Stimulated activated CD4-positive, alpha-beta T cell treated with anti-CD3 and anti-CD28 coated beads, Interleukin-4, amount 100 ng/mL, for 48 hours (primary cell): Measurements from ENCODE around the gene MAMLD1.

Source experiments
- DNase-seq, 2 donors: peaks; one replicate each; pipeline ENCODE4 v3.0.0-alpha.2; 2020; ENCODE audit warnings: low read depth in 2 of 2

The MAMLD1 gene

GRCh38 chrX:150460063-150460462 lies 96.9 kb downstream of the MAMLD1 start:
- DNase-seq = no peak

- no peak for DNase-seq
Observed at GRCh38 chrX:150460781-150461180, 97.7 kb downstream of the MAMLD1 start.

GRCh38 chrX:150463566-150463965 lies 100.4 kb downstream of the MAMLD1 start:
- no peak for DNase-seq

GRCh38 chrX:150464001-150464400 lies 100.9 kb downstream of the MAMLD1 start:
- DNase-seq = no peak

GRCh38 chrX:150465326-150465725 lies 102.2 kb downstream of the MAMLD1 start:
- no peak for DNase-seq

GRCh38 chrX:150465881-150466775 lies 103.0 kb downstream of the MAMLD1 start:
- DNase-seq = no peak

- DNase-seq = no peak
Observed at GRCh38 chrX:150472306-150472705, 109.2 kb downstream of the MAMLD1 start.

GRCh38 chrX:150473371-150473770 lies 110.3 kb downstream of the MAMLD1 start:
- no peak for DNase-seq

GRCh38 chrX:150475461-150475860 lies 112.3 kb downstream of the MAMLD1 start:
- no peak for DNase-seq

- no peak for DNase-seq
Observed at GRCh38 chrX:150476164-150476699, 113.1 kb downstream of the MAMLD1 start.

GRCh38 chrX:150477371-150477770 lies 114.3 kb downstream of the MAMLD1 start:
- no peak for DNase-seq

GRCh38 chrX:150478496-150479492 lies 115.7 kb downstream of the MAMLD1 start:
- DNase-seq = peak in 1 of 2 donors; percentile 26

- DNase-seq = peak; percentile 6 to 53
Observed at GRCh38 chrX:150482537-150483206, 119.6 kb downstream of the MAMLD1 start.

- no peak for DNase-seq
Observed at GRCh38 chrX:150483356-150483985, 120.4 kb downstream of the MAMLD1 start.

GRCh38 chrX:150486011-150486410 lies 122.9 kb downstream of the MAMLD1 start:
- peak; percentile 25 to 41 for DNase-seq

- DNase-seq = no peak
Observed at GRCh38 chrX:150487369-150488094, 124.4 kb downstream of the MAMLD1 start.

GRCh38 chrX:150489359-150490015 lies 126.4 kb downstream of the MAMLD1 start:
- DNase-seq = no peak

GRCh38 chrX:150495496-150495895 lies 132.4 kb downstream of the MAMLD1 start:
- DNase-seq = no peak

GRCh38 chrX:150499240-150499639 lies 136.1 kb downstream of the MAMLD1 start:
- no peak for DNase-seq

- no peak for DNase-seq
Observed at GRCh38 chrX:150502091-150502490, 139.0 kb downstream of the MAMLD1 start.
